Stimulated activated CD4-positive, alpha-beta T cell treated with anti-CD3 and anti-CD28 coated beads, Interleukin-15, amount 100 ng/mL, for 48 hours (primary cell): ENCODE results near the gene UPK3B.
"Not testable (repeated sequence)": the region's sequence is repeated elsewhere in the genome, so short reads cannot be mapped to it uniquely, and the experiment has no call there.

Experiments used
- DNase-seq, 2 donors: peaks; one replicate each; pipeline ENCODE4 v3.0.0-alpha.2; 2020; ENCODE audit warnings: low read depth in 2 of 2

UPK3B gene

GRCh38 chr7:76509931-76510877 lies at the start of gene UPK3B:
TSS of gene UPK3B (plus strand) at chr7:76510552. CDS start at chr7:76510653, 101 bp downstream.
- DNase-seq: no peak

GRCh38 chr7:76460767-76461166 lies 49.6 kb upstream of the UPK3B start:
- not testable (repeated sequence) for DNase-seq

- peak in 1 of 2 donors; percentile 24 for DNase-seq
Measured at GRCh38 chr7:76461464-76462101, 48.8 kb upstream of the UPK3B start, which contains the start of gene DTX2. TSS of gene DTX2 (plus strand) at chr7:76461709. CDS start at chr7:76480510, 18,801 bp downstream.

GRCh38 chr7:76462271-76462882 lies 48.0 kb upstream of the UPK3B start:
- DNase-seq: not testable (repeated sequence)

DNA sequence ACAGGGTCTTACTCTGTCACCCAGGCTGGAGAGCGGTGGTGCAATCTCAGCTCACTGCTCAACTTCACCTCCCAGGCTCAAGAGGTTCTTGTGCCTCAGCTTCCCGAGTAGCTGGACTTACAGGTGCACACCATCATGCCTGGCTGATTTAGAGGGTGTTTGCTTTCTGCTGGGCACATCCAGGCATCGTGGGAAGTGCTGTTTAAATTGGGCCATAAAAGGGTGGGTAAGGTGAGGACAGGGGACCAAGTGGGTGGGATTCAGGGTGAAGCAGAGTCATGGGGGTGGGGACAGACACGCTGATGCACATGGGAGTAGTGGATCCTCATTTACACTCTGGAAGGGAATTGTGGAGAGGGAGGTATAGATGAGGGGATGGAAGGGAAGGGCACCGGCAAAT lies 45.4 kb upstream of the UPK3B start:
- DNase-seq: not testable (repeated sequence)

GRCh38 chr7:76465950-76466349 lies 44.4 kb upstream of the UPK3B start:
- not testable (repeated sequence) for DNase-seq

- not testable (repeated sequence) for DNase-seq
Measured at GRCh38 chr7:76467743-76468404, 42.5 kb upstream of the UPK3B start.

DNA sequence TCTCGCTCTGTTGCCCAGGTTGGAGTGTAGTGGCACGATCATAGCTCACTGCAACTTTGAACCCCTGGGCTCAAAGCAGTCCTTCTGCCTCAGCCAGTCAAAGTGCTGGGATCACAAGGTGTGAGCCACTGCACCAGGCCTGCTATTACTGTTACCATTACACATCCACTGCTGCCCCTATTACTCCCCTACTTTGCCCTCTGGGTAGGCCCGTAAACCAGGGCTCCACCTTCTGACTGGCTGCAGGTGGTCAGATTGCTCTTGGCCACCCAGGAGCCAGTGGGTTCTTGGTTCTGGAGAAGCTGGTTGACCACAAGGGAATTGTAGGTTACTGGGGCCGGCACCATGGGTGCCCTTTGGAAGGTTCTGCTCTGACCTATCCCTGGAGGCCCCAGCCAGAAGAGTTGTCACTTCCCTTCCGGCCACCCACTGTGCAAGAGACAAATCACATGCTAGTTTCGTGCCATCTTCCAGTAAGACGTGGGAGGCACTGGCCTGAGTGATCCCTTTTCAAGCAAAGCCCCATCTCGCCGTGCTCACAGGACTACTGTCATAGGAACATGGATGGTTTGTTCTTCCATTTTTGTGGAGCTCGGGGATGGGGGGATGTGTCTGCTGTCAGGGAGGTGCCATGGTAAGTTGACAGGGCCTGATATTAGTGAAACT lies 38.7 kb upstream of the UPK3B start:
- DNase-seq: not testable (repeated sequence)

- not testable (repeated sequence) for DNase-seq
Measured at GRCh38 chr7:76473097-76473496, 37.3 kb upstream of the UPK3B start.

DNA sequence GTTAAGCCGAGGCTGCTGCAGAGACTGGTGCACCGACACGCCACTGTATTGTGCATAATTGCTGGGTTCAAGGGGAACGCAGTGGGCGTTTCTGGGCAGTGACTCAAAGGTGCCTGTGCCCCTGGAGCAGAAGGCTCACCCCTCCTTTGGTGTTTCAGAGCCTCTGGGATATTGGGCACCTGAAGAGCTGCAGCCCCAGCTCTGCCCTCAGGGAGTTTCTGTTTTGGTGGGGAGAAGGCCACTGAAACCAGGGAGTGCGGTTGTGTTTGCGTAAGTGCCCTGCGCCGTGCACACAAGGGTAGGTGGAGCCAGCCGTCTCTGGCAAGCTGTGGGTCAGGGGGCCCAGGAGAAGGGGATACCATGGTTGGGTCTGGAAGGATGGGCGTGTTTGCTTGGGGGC lies 34.1 kb upstream of the UPK3B start:
- DNase-seq: not testable (repeated sequence)

DNA sequence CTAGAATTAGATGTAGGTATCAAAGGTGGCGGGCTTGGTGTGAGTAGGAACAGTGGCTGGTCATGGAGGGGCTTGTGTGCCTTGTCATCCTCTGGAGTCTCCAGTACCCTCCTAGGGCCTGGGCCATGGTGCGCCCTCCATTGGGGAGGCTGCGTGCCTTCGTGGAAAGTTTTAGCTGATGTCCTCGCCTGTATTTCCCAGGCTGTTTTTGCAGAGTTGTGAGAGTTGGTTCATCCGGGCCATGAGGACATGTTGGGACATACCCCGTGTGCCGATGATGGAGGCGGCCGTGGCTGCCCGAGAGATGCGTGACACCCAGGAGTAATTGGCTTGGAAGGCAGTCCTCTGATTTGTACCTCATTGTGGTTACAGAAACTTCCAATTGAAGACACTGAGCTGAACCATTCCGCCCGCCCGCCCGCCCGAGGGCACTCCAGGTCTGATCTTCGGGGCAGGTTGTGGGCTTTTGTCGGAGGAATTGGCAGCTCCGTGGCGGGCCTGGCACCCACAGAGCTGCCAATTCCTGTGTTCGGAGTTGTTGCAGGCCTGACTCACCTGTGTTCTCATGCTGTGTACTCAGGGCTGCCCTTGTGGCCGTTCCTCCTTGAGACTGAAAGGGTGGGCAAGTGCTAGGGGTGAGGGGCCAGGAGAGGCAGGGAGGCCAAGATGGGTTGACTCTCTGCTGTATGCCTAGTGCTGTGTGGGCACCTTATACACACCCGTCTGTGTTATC lies 33.4 kb upstream of the UPK3B start:
- not testable (repeated sequence) for DNase-seq

- DNase-seq: not testable (repeated sequence)
Measured at GRCh38 chr7:76479628-76480027, 30.7 kb upstream of the UPK3B start.

DNA sequence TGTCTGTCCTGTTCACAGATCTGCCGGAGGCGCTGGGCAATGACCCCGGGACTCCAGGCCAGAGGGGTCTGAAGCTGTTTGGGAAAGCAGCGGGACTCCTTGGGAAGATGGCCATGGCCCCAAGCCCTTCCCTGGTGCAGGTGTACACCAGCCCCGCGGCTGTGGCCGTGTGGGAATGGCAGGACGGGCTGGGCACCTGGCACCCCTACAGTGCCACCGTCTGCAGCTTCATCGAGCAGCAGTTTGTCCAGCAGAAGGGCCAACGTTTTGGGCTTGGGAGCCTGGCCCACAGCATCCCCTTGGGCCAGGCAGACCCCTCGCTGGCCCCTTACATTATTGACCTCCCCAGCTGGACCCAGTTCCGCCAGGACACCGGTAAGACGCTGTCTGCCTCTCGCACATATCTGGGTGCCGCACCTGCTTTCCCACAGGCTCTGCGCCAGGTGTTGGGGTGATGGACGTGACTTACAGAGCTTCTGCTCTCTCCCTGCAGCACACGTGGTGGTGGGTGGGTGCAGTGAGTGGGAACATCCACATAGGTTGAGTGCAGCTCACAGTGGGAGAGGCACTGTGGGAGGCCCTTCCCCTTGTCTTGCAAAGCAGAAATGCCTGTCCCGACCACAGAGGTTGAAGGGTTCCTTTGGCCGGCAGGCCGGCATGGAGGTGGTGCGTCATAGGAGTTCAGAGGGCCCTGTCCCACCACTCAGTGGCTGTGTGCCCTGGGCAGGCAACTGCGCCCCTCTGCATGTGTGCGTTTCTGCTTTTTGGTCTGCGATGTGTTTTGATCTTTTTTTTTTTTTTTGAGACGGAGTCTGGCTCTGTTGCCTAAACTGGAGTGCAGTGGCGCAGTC lies 29.7 kb upstream of the UPK3B start:
- DNase-seq: not testable (repeated sequence)

DNA sequence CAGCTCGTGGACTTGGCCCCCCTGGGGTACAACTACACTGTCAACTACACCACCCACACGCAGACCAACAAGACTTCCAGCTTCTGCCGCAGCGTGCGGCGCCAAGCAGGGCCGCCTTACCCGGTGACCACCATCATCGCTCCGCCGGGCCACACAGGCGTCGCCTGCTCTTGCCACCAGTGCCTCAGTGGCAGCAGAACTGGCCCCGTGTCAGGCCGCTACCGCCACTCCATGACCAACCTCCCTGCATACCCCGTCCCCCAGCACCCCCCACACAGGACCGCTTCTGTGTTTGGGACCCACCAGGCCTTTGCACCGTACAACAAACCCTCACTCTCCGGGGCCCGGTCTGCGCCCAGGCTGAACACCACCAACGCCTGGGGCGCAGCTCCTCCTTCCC lies 27.7 kb upstream of the UPK3B start:
- not testable (repeated sequence) for DNase-seq

GRCh38 chr7:76483081-76483480 lies 27.3 kb upstream of the UPK3B start:
- DNase-seq: not testable (repeated sequence)

DNA sequence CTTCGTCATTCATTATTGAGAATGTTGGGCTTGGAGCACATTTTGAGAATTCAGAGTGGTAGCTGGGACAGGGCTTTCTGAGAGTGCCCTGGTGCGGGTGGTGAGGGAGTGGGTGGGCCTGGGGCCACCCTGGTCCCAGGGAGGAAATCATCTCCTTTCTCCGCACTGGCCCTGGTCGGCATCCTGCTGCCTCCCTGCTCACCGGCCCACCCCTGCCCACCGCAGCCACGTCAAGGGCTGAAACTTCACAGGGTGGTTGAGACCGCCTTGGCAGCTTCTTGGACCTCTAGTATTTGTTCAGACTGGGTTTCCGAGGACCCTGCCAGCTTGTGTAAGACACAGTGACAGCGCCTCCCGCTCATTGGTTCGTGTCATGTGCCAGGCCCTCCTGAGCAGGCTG lies 25.9 kb upstream of the UPK3B start:
- not testable (repeated sequence) for DNase-seq

DNA sequence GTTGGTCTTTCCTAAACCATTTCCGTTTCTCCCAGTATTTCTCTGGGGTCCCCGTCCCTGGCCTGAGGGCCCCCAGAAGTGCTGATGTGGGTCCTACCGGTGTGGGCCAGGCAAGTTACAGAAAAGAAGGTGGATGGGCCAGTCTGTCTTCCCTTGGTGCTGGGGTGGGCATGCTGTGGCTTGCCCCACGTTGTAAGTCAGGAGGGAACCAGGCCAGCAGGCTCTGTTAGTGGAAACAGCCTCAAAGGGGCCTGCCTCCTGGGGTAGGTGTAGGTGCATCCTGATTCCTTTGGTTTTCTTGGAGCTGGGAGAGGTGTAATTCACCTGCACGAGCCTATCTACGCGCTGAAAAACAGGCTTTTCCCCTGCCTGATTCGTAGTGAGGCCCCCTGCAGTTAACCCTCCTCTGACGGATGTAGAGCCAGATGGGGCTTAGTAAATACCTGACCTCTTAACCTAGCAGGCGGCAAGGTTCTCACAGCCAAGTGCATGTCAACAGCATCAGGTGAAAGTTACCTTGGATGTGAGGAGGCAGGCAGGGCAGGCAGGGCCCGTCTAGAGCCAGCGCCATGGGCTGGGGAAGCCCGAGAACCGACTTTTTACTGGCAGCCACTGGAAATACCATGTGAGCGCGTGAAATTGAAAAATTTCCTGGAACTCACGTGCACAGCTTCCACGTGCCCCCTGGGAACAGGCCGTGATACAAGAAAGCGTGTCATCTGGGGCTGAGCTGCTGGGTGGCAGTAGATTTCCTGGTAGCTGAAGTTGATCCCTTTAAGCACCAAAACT lies 24.3 kb upstream of the UPK3B start:
- not testable (repeated sequence) for DNase-seq

DNA sequence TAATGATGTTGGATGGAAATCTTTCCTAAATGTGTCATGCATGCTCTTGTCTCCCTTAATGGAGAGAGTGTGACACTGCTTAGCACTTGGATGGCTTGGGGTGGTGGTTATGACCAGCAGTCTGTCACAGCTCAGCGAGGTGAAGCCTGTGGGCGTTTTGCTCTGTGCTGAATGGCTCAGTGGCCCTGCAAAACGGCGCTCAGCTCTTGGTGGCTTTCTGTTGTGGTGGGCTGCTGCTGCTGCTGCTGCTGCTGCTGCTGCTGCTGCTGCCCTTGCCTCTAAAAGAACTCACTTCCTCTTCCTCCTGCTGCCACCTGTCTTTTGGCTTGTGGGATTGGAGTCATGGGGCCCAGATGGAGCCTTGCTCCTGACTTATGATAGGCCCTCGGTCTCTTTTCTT lies 23.7 kb upstream of the UPK3B start:
- peak in 1 of 2 donors; percentile 10 for DNase-seq

- not testable (repeated sequence) for DNase-seq
Measured at GRCh38 chr7:76487969-76488368, 22.4 kb upstream of the UPK3B start.
